HG03066 (cell line): ENCODE measurements around the gene NUP98.

Source experiments
- ATAC-seq: cut with Tn5 transposase; IDR thresholded peaks from one replicate; pipeline ENCODE4 v1.9.1; 2021; ENCODE audit warnings: low read depth; ENCODE audit not compliant: unreplicated experiment

NUP98 gene

GRCh38 chr11:3797329-3798090 lies at the start of gene NUP98:
Gene NUP98, minus strand, starts transcription at chr11:3797554. Its CDS starts 15,437 bp downstream, at chr11:3782117.
- peak; percentile 88 for ATAC-seq

GRCh38 chr11:3845670-3846069 lies 48.3 kb upstream of the NUP98 start:
- ATAC-seq: no peak

- ATAC-seq: no peak
These were observed 47.9 kb upstream of the NUP98 start for GRCh38 chr11:3845246-3845645.

- no peak for ATAC-seq
These were observed 46.0 kb upstream of the NUP98 start for GRCh38 chr11:3843326-3843725.

- peak; percentile 40 for ATAC-seq
These were observed 44.3 kb upstream of the NUP98 start for GRCh38 chr11:3841426-3842350.

- peak; percentile 45 for ATAC-seq
These were observed 43.6 kb upstream of the NUP98 start, which contains the start of gene RHOG for GRCh38 chr11:3840870-3841425. Gene RHOG, minus strand, starts transcription at chr11:3840959. Its CDS starts 12,821 bp downstream, at chr11:3828138.

- no peak for ATAC-seq
These were observed 42.9 kb upstream of the NUP98 start for GRCh38 chr11:3840004-3840869.

GRCh38 chr11:3838504-3838903 lies 41.1 kb upstream of the NUP98 start:
- no peak for ATAC-seq

GRCh38 chr11:3837793-3838192 lies 40.4 kb upstream of the NUP98 start:
- no peak for ATAC-seq

GRCh38 chr11:3836903-3837302 lies 39.5 kb upstream of the NUP98 start:
- ATAC-seq: no peak

GRCh38 chr11:3835751-3836150 lies 38.4 kb upstream of the NUP98 start:
- no peak for ATAC-seq

- ATAC-seq: no peak
These were observed 37.5 kb upstream of the NUP98 start for GRCh38 chr11:3834664-3835461.

- no peak for ATAC-seq
These were observed 37.0 kb upstream of the NUP98 start for GRCh38 chr11:3834349-3834663.

GRCh38 chr11:3833449-3833848 lies 36.1 kb upstream of the NUP98 start:
- no peak for ATAC-seq

- no peak for ATAC-seq
These were observed 35.5 kb upstream of the NUP98 start for GRCh38 chr11:3832816-3833215.

GRCh38 chr11:3831378-3832239 lies 34.3 kb upstream of the NUP98 start:
- ATAC-seq: no peak

GRCh38 chr11:3830730-3831129 lies 33.4 kb upstream of the NUP98 start:
- ATAC-seq: no peak

GRCh38 chr11:3830088-3830487 lies 32.7 kb upstream of the NUP98 start:
- ATAC-seq: no peak
